Epithelial cell of esophagus (primary cell): Measurements from ENCODE around the gene NTSR2.
A peak's percentile ranks its signal among the peaks of the same experiment; 100 is the strongest.

Experiments used
- DNase-seq: peaks from one replicate; pipeline ENCODE4 v3.0.0; 2010; ENCODE audit warnings: low read depth
- H3K4me3 ChIP-seq: 2 replicates; pipeline ENCODE4 v1.5.1; 2011; ENCODE audit warnings: mild to moderate bottlenecking, low read length, control low read depth
- CTCF ChIP-seq: IDR thresholded peaks from 2 replicates; pipeline ENCODE4 v1.5.1; 2011; ENCODE audit warnings: low read depth, mild to moderate bottlenecking, low read length, control low read depth, inconsistent platforms; ENCODE audit not compliant: insufficient read depth; ENCODE audit errors: missing control alignments

Gene NTSR2

GRCh38 chr2:11713815-11714214 is 43.8 kb upstream of the NTSR2 start:
- no peak for TF ChIP-seq CTCF
- no peak overlapping the region for H3K4me3 ChIP-seq
- DNase-seq = no peak

GRCh38 chr2:11712866-11713265 is 42.9 kb upstream of the NTSR2 start:
- TF ChIP-seq CTCF = no peak
- peak; percentile 49 for DNase-seq
- no peak overlapping the region for H3K4me3 ChIP-seq

GRCh38 chr2:11711751-11712150 is 41.8 kb upstream of the NTSR2 start:
- no peak for TF ChIP-seq CTCF

GRCh38 chr2:11711354-11711716 is 41.3 kb upstream of the NTSR2 start:
- DNase-seq = no peak

More at GRCh38 chr2:11711751-11712150, 41.8 kb upstream of the NTSR2 start:
- H3K4me3 ChIP-seq = no peak overlapping the region
- no peak for DNase-seq

GRCh38 chr2:11710632-11711353 is 40.8 kb upstream of the NTSR2 start:
- DNase-seq = no peak
- no peak overlapping the region for H3K4me3 ChIP-seq
- no peak for TF ChIP-seq CTCF

More at GRCh38 chr2:11711354-11711716, 41.3 kb upstream of the NTSR2 start:
- no peak overlapping the region for H3K4me3 ChIP-seq
- TF ChIP-seq CTCF = no peak

- peak; percentile 88 for DNase-seq
- no peak for TF ChIP-seq CTCF
- no peak overlapping the region for H3K4me3 ChIP-seq
These were observed 40.2 kb upstream of the NTSR2 start for GRCh38 chr2:11710210-11710609.

GRCh38 chr2:11709293-11709692 is 39.3 kb upstream of the NTSR2 start:
- DNase-seq = no peak
- no peak overlapping the region for H3K4me3 ChIP-seq
- TF ChIP-seq CTCF = no peak
